ENCODE measurements around the gene TMEM184C.

TMEM184C gene

DNA sequence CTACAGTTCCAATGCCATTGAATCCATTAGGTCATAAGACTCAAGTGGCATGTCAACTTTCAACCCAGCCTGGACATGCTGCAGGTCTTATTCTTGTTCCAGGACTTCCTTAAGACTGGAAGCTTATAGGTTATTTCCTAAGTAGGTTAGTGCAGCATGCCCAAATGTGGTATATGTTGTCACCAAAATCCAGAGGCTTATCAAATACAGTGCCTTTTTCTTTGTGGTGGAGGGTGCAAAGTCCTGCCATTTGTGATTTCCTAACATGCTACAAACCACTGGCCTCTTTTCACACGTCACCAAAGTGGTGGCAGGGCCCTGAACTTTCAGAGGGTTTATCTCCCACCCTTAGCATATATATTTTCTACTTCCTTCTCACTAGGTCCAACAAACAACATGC is 9.7 kb upstream of the TMEM184C start:
- Histone ChIP-seq H3K27me3 (ENCODE audit: insufficient read depth, poor library complexity, severe bottlenecking) (no peaks in the 10 kb centered on the region), H3K4me3 (replicated peaks; ENCODE audit: insufficient read depth, low read length) (no peak overlapping the region), H3K27ac (replicated peaks) (no peak overlapping the region)
- TF ChIP-seq POLR2AphosphoS5 (IDR thresholded peaks at IDR 0.05; ENCODE audit: low read depth): no peak
- no peak for TF ChIP-seq SPI1 (IDR thresholded peaks at IDR 0.05; ENCODE audit: borderline replicate concordance, low read depth)
- TF ChIP-seq GABPA (IDR thresholded peaks at IDR 0.05; ENCODE audit: low read depth): no peak
- TF ChIP-seq, protein P1, sequence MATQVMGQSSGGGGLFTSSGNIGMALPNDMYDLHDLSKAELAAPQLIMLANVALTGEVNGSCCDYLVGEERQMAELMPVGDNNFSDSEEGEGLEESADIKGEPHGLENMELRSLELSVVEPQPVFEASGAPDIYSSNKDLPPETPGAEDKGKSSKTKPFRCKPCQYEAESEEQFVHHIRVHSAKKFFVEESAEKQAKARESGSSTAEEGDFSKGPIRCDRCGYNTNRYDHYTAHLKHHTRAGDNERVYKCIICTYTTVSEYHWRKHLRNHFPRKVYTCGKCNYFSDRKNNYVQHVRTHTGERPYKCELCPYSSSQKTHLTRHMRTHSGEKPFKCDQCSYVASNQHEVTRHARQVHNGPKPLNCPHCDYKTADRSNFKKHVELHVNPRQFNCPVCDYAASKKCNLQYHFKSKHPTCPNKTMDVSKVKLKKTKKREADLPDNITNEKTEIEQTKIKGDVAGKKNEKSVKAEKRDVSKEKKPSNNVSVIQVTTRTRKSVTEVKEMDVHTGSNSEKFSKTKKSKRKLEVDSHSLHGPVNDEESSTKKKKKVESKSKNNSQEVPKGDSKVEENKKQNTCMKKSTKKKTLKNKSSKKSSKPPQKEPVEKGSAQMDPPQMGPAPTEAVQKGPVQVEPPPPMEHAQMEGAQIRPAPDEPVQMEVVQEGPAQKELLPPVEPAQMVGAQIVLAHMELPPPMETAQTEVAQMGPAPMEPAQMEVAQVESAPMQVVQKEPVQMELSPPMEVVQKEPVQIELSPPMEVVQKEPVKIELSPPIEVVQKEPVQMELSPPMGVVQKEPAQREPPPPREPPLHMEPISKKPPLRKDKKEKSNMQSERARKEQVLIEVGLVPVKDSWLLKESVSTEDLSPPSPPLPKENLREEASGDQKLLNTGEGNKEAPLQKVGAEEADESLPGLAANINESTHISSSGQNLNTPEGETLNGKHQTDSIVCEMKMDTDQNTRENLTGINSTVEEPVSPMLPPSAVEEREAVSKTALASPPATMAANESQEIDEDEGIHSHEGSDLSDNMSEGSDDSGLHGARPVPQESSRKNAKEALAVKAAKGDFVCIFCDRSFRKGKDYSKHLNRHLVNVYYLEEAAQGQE (IDR thresholded peaks at IDR 0.05; ENCODE audit: insufficient replicate concordance, low read depth): no peak
- TF ChIP-seq, protein P2, sequence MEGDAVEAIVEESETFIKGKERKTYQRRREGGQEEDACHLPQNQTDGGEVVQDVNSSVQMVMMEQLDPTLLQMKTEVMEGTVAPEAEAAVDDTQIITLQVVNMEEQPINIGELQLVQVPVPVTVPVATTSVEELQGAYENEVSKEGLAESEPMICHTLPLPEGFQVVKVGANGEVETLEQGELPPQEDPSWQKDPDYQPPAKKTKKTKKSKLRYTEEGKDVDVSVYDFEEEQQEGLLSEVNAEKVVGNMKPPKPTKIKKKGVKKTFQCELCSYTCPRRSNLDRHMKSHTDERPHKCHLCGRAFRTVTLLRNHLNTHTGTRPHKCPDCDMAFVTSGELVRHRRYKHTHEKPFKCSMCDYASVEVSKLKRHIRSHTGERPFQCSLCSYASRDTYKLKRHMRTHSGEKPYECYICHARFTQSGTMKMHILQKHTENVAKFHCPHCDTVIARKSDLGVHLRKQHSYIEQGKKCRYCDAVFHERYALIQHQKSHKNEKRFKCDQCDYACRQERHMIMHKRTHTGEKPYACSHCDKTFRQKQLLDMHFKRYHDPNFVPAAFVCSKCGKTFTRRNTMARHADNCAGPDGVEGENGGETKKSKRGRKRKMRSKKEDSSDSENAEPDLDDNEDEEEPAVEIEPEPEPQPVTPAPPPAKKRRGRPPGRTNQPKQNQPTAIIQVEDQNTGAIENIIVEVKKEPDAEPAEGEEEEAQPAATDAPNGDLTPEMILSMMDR (IDR thresholded peaks at IDR 0.05; ENCODE audit: insufficient read depth, low read length): no peak
- no peak for DNase-seq (ENCODE audit: low read depth in 1 of 2, low spot score in 1 of 2)

DNA sequence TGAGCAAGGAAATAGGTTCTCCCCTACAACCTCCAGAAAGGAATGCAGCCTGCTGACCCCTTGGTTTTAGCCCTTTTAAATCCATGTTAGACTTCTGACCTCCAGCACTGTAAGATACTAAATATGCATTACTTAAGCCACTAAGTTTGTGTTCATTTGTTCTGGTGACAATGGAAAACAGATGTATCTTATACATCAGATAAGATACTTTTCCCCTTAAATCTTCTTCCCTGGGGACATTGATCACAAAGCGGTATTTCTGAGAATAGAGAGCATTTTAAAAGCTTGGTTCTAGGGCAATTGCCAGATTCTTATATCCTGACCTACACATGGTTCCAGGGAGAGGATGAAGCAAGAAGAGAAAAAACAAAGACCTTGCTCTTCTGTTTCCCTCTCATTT is 6.5 kb upstream of the TMEM184C start:
- DNase-seq (ENCODE audit: low read depth in 1 of 2, low spot score in 1 of 2): no peak
- H3K4me3 ChIP-seq (replicated peaks; ENCODE audit: insufficient read depth, low read length): no peak overlapping the region
- no peaks in the 10 kb centered on the region for H3K27me3 ChIP-seq (ENCODE audit: insufficient read depth, poor library complexity, severe bottlenecking)
- no peak for TF ChIP-seq GABPA (IDR thresholded peaks at IDR 0.05; ENCODE audit: low read depth)
- no peak for TF ChIP-seq POLR2AphosphoS5 (IDR thresholded peaks at IDR 0.05; ENCODE audit: low read depth)
- TF ChIP-seq SPI1 (IDR thresholded peaks at IDR 0.05; ENCODE audit: borderline replicate concordance, low read depth): no peak
- TF ChIP-seq, protein P2 (IDR thresholded peaks at IDR 0.05; ENCODE audit: insufficient read depth, low read length): no peak
- TF ChIP-seq, protein P1 (IDR thresholded peaks at IDR 0.05; ENCODE audit: insufficient replicate concordance, low read depth): no peak
- H3K27ac ChIP-seq (replicated peaks): no peak overlapping the region

DNA sequence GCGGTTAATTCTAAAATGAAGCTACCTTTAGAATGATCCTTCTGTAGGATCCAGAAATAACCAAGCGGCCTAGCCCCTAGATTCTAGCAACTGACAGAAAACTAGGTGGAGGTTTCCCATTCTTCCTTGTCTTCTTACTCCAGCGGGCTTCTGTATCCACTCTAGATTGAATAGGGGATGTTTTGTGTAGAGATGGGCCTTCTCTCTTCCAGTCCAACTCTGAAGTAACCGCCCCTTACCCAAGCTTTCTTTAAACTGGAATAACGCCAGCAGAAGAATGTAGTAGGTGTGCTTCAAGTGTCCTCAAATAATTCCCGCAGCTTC is 386 bp upstream of the TMEM184C start:
- TF ChIP-seq GABPA (IDR thresholded peaks at IDR 0.05; ENCODE audit: low read depth) (no peak), SPI1 (IDR thresholded peaks at IDR 0.05; ENCODE audit: borderline replicate concordance, low read depth) (no peak), POLR2AphosphoS5 (IDR thresholded peaks at IDR 0.05; ENCODE audit: low read depth) (no peak)
- TF ChIP-seq, protein P2 (IDR thresholded peaks at IDR 0.05; ENCODE audit: insufficient read depth, low read length): no peak
- TF ChIP-seq, protein P1 (IDR thresholded peaks at IDR 0.05; ENCODE audit: insufficient replicate concordance, low read depth): no peak
- H3K27ac ChIP-seq (replicated peaks): no peak overlapping the region; the same call in 1 of the 2 replicates
- no peak for DNase-seq (ENCODE audit: low read depth in 1 of 2, low spot score in 1 of 2)
- no peaks in the 10 kb centered on the region for H3K27me3 ChIP-seq (ENCODE audit: insufficient read depth, poor library complexity, severe bottlenecking)
- peak overlapping the region; percentile 99 for H3K4me3 ChIP-seq (replicated peaks; ENCODE audit: insufficient read depth, low read length)
